ENCODE measurements around the gene PTK7.

Gene PTK7

DNA sequence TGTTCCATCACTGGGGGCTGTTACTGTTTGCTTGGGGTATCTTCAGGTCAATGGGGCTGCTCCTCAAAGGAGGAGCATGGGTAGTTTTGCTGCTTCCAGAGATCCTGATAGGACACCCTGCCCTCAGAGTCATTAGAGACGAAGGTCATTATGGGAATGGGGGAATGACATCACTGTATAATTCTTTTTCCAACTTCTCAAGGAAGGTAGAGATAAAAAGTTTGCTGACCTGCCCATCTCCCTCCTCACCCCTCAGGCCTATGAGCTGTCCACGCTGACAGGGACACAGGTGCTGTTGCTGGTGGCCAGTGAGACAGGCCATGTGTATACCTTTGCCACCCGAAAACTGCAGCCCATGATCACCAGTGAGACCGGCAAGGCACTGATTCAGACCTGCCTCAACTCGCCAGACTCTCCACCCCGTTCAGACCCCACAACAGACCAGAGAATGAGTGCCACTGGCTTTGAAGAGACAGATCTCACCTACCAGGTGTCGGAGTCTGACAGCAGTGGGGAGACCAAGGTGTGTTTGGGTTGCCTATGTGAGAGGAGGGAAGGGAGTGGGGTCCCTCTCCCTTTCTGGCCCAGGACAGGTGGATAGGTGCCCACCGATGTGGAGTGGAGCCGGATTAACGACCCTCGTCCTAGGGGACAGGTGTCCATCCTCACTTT lies 97.6 kb downstream of the PTK7 start:
- Histone ChIP-seq H3K9me3 (ENCODE audit: control insufficient read depth, insufficient read depth, low read depth, low read length) (no peaks in the 10 kb centered on the region), H3K4me3 (ENCODE audit: low read depth, low read length) (peak overlapping the region; percentile 92), H3K27me3 (ENCODE audit: control insufficient read depth, insufficient read depth, low read length) (no peaks in the 10 kb centered on the region), H3K27ac (ENCODE audit: low read depth, low read length) (peak overlapping the region; percentile 73), H3K36me3 (ENCODE audit: control insufficient read depth, insufficient read depth, low read length) (peaks cover 37% of the 10 kb centered on the region), H3K4me1 (ENCODE audit: control insufficient read depth, insufficient read depth, low read length) (peaks cover 21% of the 10 kb centered on the region), H3K9ac (ENCODE audit: low read length) (peak overlapping the region; percentile 99)

- H3K9me3 ChIP-seq (ENCODE audit: control insufficient read depth, insufficient read depth, low read depth, low read length), result no peaks in the 10 kb centered on the region
- H3K9ac ChIP-seq (ENCODE audit: low read length), result peak overlapping the region; percentile 99
- peak overlapping the region; percentile 92 for H3K4me3 ChIP-seq (ENCODE audit: low read depth, low read length)
- H3K4me1 ChIP-seq (ENCODE audit: control insufficient read depth, insufficient read depth, low read length), result peaks cover 21% of the 10 kb centered on the region
- peaks cover 45% of the 10 kb centered on the region for H3K36me3 ChIP-seq (ENCODE audit: control insufficient read depth, insufficient read depth, low read length)
- H3K27ac ChIP-seq (ENCODE audit: low read depth, low read length), result peak overlapping the region; percentile 73
- H3K27me3 ChIP-seq (ENCODE audit: control insufficient read depth, insufficient read depth, low read length), result no peaks in the 10 kb centered on the region
Measured at GRCh38 chr6:43174263-43175112, 98.4 kb downstream of the PTK7 start.

GRCh38 chr6:43175676-43176422 lies 99.7 kb downstream of the PTK7 start:
- H3K36me3 ChIP-seq (ENCODE audit: control insufficient read depth, insufficient read depth, low read length), result peaks cover 46% of the 10 kb centered on the region
- H3K4me3 ChIP-seq (ENCODE audit: low read depth, low read length), result no peak overlapping the region
- H3K9me3 ChIP-seq (ENCODE audit: control insufficient read depth, insufficient read depth, low read depth, low read length), result no peaks in the 10 kb centered on the region
- H3K27me3 ChIP-seq (ENCODE audit: control insufficient read depth, insufficient read depth, low read length), result no peaks in the 10 kb centered on the region
- no peak overlapping the region for H3K9ac ChIP-seq (ENCODE audit: low read length)
- H3K4me1 ChIP-seq (ENCODE audit: control insufficient read depth, insufficient read depth, low read length), result peaks cover 25% of the 10 kb centered on the region
- no peak overlapping the region for H3K27ac ChIP-seq (ENCODE audit: low read depth, low read length)

DNA sequence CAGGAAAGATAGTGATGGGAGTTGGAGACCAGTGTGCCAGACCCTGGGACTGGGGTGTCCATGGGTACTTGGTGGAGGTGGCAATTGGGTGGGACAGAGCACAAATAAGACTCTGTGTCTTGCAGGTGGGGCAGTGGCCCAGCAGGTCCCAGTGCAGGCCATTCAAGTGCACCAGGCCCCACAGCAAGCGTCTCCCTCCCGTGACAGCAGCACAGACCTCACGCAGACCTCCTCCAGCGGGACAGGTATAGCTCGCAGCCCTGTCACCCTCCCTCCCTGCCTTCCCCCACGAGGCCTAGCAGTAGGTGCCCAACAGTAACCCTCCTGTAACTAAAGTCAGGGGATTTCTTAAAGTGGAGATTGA lies 100.3 kb downstream of the PTK7 start:
- Histone ChIP-seq H3K9ac (ENCODE audit: low read length) (no peak overlapping the region), H3K27ac (ENCODE audit: low read depth, low read length) (no peak overlapping the region), H3K9me3 (ENCODE audit: control insufficient read depth, insufficient read depth, low read depth, low read length) (no peaks in the 10 kb centered on the region), H3K27me3 (ENCODE audit: control insufficient read depth, insufficient read depth, low read length) (no peaks in the 10 kb centered on the region), H3K4me1 (ENCODE audit: control insufficient read depth, insufficient read depth, low read length) (peaks cover 30% of the 10 kb centered on the region), H3K4me3 (ENCODE audit: low read depth, low read length) (no peak overlapping the region), H3K36me3 (ENCODE audit: control insufficient read depth, insufficient read depth, low read length) (peaks cover 46% of the 10 kb centered on the region)

GRCh38 chr6:43178150-43178549 lies 102.0 kb downstream of the PTK7 start:
- no peak overlapping the region for H3K4me3 ChIP-seq (ENCODE audit: low read depth, low read length)
- peaks cover 46% of the 10 kb centered on the region for H3K36me3 ChIP-seq (ENCODE audit: control insufficient read depth, insufficient read depth, low read length)
- no peaks in the 10 kb centered on the region for H3K9me3 ChIP-seq (ENCODE audit: control insufficient read depth, insufficient read depth, low read depth, low read length)
- H3K4me1 ChIP-seq (ENCODE audit: control insufficient read depth, insufficient read depth, low read length), result peaks cover 29% of the 10 kb centered on the region
- no peak overlapping the region for H3K9ac ChIP-seq (ENCODE audit: low read length)
- no peak overlapping the region for H3K27ac ChIP-seq (ENCODE audit: low read depth, low read length)
- H3K27me3 ChIP-seq (ENCODE audit: control insufficient read depth, insufficient read depth, low read length), result no peaks in the 10 kb centered on the region

DNA sequence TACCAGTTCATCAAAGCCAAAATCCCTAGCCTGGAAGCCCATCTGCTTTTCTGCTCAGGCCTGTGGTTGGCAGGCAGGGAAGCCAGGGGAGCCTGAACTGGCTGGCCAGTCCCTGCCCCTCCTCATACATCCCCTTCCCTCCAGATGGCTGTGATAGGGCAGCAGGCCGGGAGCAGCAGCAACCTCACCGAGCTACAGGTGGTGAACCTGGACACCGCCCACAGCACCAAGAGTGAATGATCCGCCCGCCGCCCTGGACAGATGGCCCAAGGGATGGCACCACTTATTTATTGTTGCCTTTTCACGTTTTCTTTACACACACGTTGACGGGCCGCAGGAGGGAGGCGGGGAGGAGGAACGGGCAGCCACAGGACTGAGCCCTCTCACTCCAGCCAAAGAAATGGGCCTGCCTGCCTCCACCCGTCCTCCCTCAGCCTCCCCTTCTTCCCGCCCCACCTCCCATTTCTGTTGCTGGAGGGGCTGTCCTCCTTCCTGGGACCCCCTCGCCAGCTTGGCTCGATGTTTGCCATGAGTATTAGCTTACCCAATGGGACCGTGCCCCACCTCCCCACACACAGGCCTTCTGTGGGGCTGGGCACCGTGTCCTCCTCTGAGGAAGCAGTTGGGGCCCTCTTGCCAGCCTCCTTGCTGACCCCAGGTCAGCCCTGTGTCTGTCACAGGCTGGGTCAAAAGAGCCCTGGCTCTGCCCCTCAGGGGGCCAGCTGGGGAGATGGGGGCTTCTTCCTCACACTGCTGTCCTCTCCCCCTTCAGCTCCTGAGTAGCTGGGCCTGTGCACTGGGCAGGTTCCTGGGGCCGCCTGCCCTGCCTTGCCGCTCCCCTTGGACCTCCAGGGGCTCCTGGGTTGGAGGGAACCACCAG lies 103.1 kb downstream of the PTK7 start:
- Histone ChIP-seq H3K27ac (ENCODE audit: low read depth, low read length) (no peak overlapping the region), H3K36me3 (ENCODE audit: control insufficient read depth, insufficient read depth, low read length) (peaks cover 41% of the 10 kb centered on the region), H3K9me3 (ENCODE audit: control insufficient read depth, insufficient read depth, low read depth, low read length) (no peaks in the 10 kb centered on the region), H3K9ac (ENCODE audit: low read length) (no peak overlapping the region), H3K4me3 (ENCODE audit: low read depth, low read length) (no peak overlapping the region), H3K27me3 (ENCODE audit: control insufficient read depth, insufficient read depth, low read length) (no peaks in the 10 kb centered on the region), H3K4me1 (ENCODE audit: control insufficient read depth, insufficient read depth, low read length) (peaks cover 20% of the 10 kb centered on the region; the same call in 1 of the 2 replicates)

DNA sequence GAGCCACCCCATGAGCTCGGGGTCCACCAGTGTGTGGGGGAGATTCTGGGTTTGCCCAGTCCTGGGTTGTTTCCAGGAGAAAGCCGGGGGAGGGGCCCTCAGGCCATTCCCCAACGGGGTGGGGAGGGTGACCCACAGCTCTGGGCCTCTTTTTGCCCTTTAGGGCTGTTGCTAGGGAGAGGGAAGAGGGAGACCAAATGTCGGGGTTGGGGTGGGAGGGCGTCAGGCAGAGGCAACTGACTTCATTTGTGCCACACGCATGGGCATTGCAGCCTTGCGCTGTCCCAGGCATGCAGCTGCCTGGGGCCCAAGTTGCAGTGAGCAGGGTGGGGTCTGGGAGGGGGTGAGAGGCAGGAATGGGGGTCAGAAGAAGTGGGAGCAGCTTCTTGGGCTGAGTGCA lies 103.9 kb downstream of the PTK7 start:
- Histone ChIP-seq H3K9ac (ENCODE audit: low read length) (no peak overlapping the region), H3K9me3 (ENCODE audit: control insufficient read depth, insufficient read depth, low read depth, low read length) (no peaks in the 10 kb centered on the region), H3K27ac (ENCODE audit: low read depth, low read length) (no peak overlapping the region), H3K36me3 (ENCODE audit: control insufficient read depth, insufficient read depth, low read length) (peaks cover 38% of the 10 kb centered on the region), H3K27me3 (ENCODE audit: control insufficient read depth, insufficient read depth, low read length) (no peaks in the 10 kb centered on the region), H3K4me1 (ENCODE audit: control insufficient read depth, insufficient read depth, low read length) (peaks cover 16% of the 10 kb centered on the region; the same call in 1 of the 2 replicates), H3K4me3 (ENCODE audit: low read depth, low read length) (no peak overlapping the region)

GRCh38 chr6:43180985-43181384 lies 104.9 kb downstream of the PTK7 start:
- Histone ChIP-seq H3K27me3 (ENCODE audit: control insufficient read depth, insufficient read depth, low read length) (no peaks in the 10 kb centered on the region), H3K27ac (ENCODE audit: low read depth, low read length) (no peak overlapping the region), H3K36me3 (ENCODE audit: control insufficient read depth, insufficient read depth, low read length) (peaks cover 32% of the 10 kb centered on the region), H3K9me3 (ENCODE audit: control insufficient read depth, insufficient read depth, low read depth, low read length) (no peaks in the 10 kb centered on the region), H3K4me3 (ENCODE audit: low read depth, low read length) (peak overlapping the region; percentile 78), H3K4me1 (ENCODE audit: control insufficient read depth, insufficient read depth, low read length) (peaks cover 15% of the 10 kb centered on the region; the same call in 1 of the 2 replicates), H3K9ac (ENCODE audit: low read length) (no peak overlapping the region)

GRCh38 chr6:43181621-43181941 lies 105.5 kb downstream of the PTK7 start:
- H3K27me3 ChIP-seq (ENCODE audit: control insufficient read depth, insufficient read depth, low read length), result no peaks in the 10 kb centered on the region
- H3K27ac ChIP-seq (ENCODE audit: low read depth, low read length), result no peak overlapping the region
- H3K4me1 ChIP-seq (ENCODE audit: control insufficient read depth, insufficient read depth, low read length), result peaks cover 15% of the 10 kb centered on the region; the same call in 1 of the 2 replicates
- H3K36me3 ChIP-seq (ENCODE audit: control insufficient read depth, insufficient read depth, low read length), result peaks cover 27% of the 10 kb centered on the region
- peak overlapping the region; percentile 78 for H3K4me3 ChIP-seq (ENCODE audit: low read depth, low read length)
- peak overlapping the region; percentile 72 for H3K9ac ChIP-seq (ENCODE audit: low read length)
- H3K9me3 ChIP-seq (ENCODE audit: control insufficient read depth, insufficient read depth, low read depth, low read length), result no peaks in the 10 kb centered on the region

Measured in HUES6 (cell line).